Hippocampal formation (tissue), 2 donors: ENCODE measurements around the gene KRT33A.

ENCODE experiments used
- DNase-seq, 2 donors: peaks; one replicate each; lab custom pipeline; 2025; lab: John Stamatoyannopoulos, UW

KRT33A gene

GRCh38 chr17:41302981-41303380 lies 47.6 kb downstream of the KRT33A start:
- DNase-seq: no peak

- no peak for DNase-seq
These were observed 48.4 kb downstream of the KRT33A start, which contains the start of gene KRTAP29-1 for GRCh38 chr17:41301916-41302901. TSS of gene KRTAP29-1 (minus strand) at chr17:41302851. CDS start at chr17:41302851, 0 bp downstream.

- DNase-seq: no peak
These were observed 49.3 kb downstream of the KRT33A start for GRCh38 chr17:41301204-41301790.

- DNase-seq: no peak
These were observed 52.0 kb downstream of the KRT33A start for GRCh38 chr17:41298458-41299135.

- DNase-seq: no peak
These were observed 53.8 kb downstream of the KRT33A start for GRCh38 chr17:41296846-41297245.
